Body of pancreas (tissue), 4 donors: ENCODE data around the gene PPOX.

Source experiments
- CTCF ChIP-seq, 7 experiments: fragments of 450-650 bp in 4 of 7; fragments of 200-600 bp in 3 of 7; sonication (generic) in 3 of 7; IDR thresholded peaks; one replicate each; pipeline ENCODE4 v1.5.1; 2016 to 2019; ENCODE audit warnings: antibody characterized with exemption in 7 of 7
- POLR2A ChIP-seq, 3 donors: fragments of 450-650 bp; IDR thresholded peaks; one replicate each; pipeline ENCODE4 v1.6.1; 2016; ENCODE audit warnings: antibody characterized with exemption in 3 of 3, mild to moderate bottlenecking in 2 of 3

GRCh38 chr1:161138431-161138830 is 27.8 kb upstream of the PPOX start:
- TF ChIP-seq CTCF (IDR thresholded peaks at IDR 0.05) (no peak), POLR2A (IDR thresholded peaks at IDR 0.05) (no peak)
